H1 (cell line): Measurements from ENCODE around the gene DOCK1. TPM values are rescaled to one million over a fixed set of nuclear protein-coding genes. Genes with fewer than 3 reads are reported as not detected.

Experiments used
- CTCF ChIA-PET: fragments of 300-600 bp; sonication (Branson Sonifier 250); formaldehyde crosslinking; loops from one replicate; lab custom pipeline; 2021; ENCODE audit not compliant: partially characterized antibody; lab: Charles Lee
- POLR2A ChIA-PET: fragments of 300-600 bp; sonication (Branson Sonifier 250); formaldehyde crosslinking; loops from one replicate; lab custom pipeline; 2021; ENCODE audit warnings: inconsistent platforms; ENCODE audit not compliant: partially characterized antibody; lab: Charles Lee
- DNase-seq, 2 experiments: peaks; one replicate each; pipeline versions ENCODE4 v3.0.0 to v3.0.0-alpha.2; 2010 to 2022; ENCODE audit warnings: low spot score in 2 of 2, low read depth in 1 of 2, mixed read lengths in 1 of 2
- FAIRE-seq: peaks from 2 replicates; lab custom pipeline; 2011; peaks lifted over from hg19 to GRCh38; lab: Jason Lieb, UNC
- H2AFZ ChIP-seq: 2 replicates; pipeline ENCODE4 v1.8.1; 2012; ENCODE audit warnings: low read length, inconsistent platforms
- H2AK5ac ChIP-seq: 2 replicates; pipeline ENCODE4 v1.6.1; 2013; ENCODE audit warnings: low read depth, low read length
- H2BK120ac ChIP-seq: replicated peaks from 2 replicates; pipeline ENCODE3; 2013; ENCODE audit warnings: low read depth, low read length, inconsistent platforms
- H2BK12ac ChIP-seq: 2 replicates; pipeline ENCODE4 v1.6.1; 2013; ENCODE audit warnings: low read depth, low read length
- H2BK15ac ChIP-seq: 2 replicates; pipeline ENCODE4 v1.6.1; 2013; ENCODE audit warnings: low read length
- H2BK20ac ChIP-seq: 2 replicates; pipeline ENCODE4 v1.6.1; 2013; ENCODE audit warnings: low read length
- H2BK5ac ChIP-seq: 2 replicates; pipeline ENCODE4 v1.6.1; 2013; ENCODE audit warnings: low read depth, low read length
- H3K14ac ChIP-seq: 2 replicates; pipeline ENCODE4 v1.6.1; 2013; ENCODE audit warnings: inconsistent platforms; ENCODE audit not compliant: insufficient read length
- H3K18ac ChIP-seq: 2 replicates; pipeline ENCODE4 v1.6.1; 2013; ENCODE audit warnings: low read length; ENCODE audit errors: extremely low read depth
- H3K23ac ChIP-seq: 2 replicates; pipeline ENCODE4 v1.6.1; 2013; ENCODE audit warnings: inconsistent platforms; ENCODE audit not compliant: insufficient read length
- H3K23me2 ChIP-seq: 2 replicates; pipeline ENCODE4 v1.6.1; 2013; ENCODE audit warnings: low read depth, low read length
- H3K27ac ChIP-seq: 2 replicates; pipeline ENCODE4 v1.6.1; 2011; ENCODE audit warnings: low read depth, low read length, inconsistent platforms
- H3K27me3 ChIP-seq, 4 experiments: replicated peaks in 1 of 4; 1 replicate in 1 of 4; 2 replicates in 3 of 4; pipeline versions ENCODE4 v1.6.1 to v1.8.1; 2011 to 2013; ENCODE audit warnings: low read length in 3 of 4, mild to moderate bottlenecking in 3 of 4, inconsistent platforms in 2 of 4, mixed read lengths in 2 of 4, moderate library complexity in 1 of 4; ENCODE audit not compliant: control insufficient read depth in 3 of 4, insufficient read depth in 3 of 4; ENCODE audit errors: extremely low read depth in 1 of 4
- H3K36me3 ChIP-seq, 4 experiments: 2 replicates each; pipeline versions ENCODE4 v1.6.1 to v1.8.1; 2011 to 2013; ENCODE audit warnings: mild to moderate bottlenecking in 4 of 4, low read length in 3 of 4, moderate library complexity in 2 of 4, control low read depth in 1 of 4, inconsistent platforms in 1 of 4; ENCODE audit not compliant: insufficient read depth in 4 of 4, control insufficient read depth in 2 of 4
- H3K4ac ChIP-seq: replicated peaks from 2 replicates; pipeline ENCODE3; 2013; ENCODE audit warnings: low read length, low read depth, mixed read lengths, inconsistent platforms; ENCODE audit not compliant: insufficient read length
- H3K4me1 ChIP-seq, 4 experiments: replicated peaks in 1 of 4; 1 replicate in 1 of 4; 2 replicates in 3 of 4; pipeline versions ENCODE4 v1.6.1 to v1.8.1; 2011 to 2013; ENCODE audit warnings: low read length in 3 of 4, inconsistent platforms in 2 of 4, mixed read lengths in 1 of 4; ENCODE audit not compliant: insufficient read depth in 4 of 4, control insufficient read depth in 3 of 4
- H3K4me2 ChIP-seq, 2 experiments: 2 replicates each; pipeline versions ENCODE4 v1.6.1 to v1.8.1; 2011 to 2013; ENCODE audit warnings: low read depth in 2 of 2, low read length in 2 of 2, control low read depth in 1 of 2, inconsistent platforms in 1 of 2, mild to moderate bottlenecking in 1 of 2; ENCODE audit not compliant: insufficient read depth in 1 of 2
- H3K4me3 ChIP-seq, 4 experiments: fragments of 200-600, 300-600 bp in 1 of 4; sonication (generic), shearing (Covaris generic), sonication (Bioruptor Twin) in 1 of 4; 2 replicates each; pipeline versions ENCODE4 v1.5.1 to v1.8.1; 2011 to 2016; ENCODE audit warnings: low read length in 4 of 4, low read depth in 3 of 4, control low read depth in 2 of 4, inconsistent platforms in 2 of 4, mild to moderate bottlenecking in 2 of 4, mixed read lengths in 1 of 4, moderate library complexity in 1 of 4; ENCODE audit not compliant: insufficient read depth in 2 of 4; ENCODE audit errors: extremely low read depth in 1 of 4
- H3K56ac ChIP-seq: replicated peaks from 2 replicates; pipeline ENCODE3; 2013; ENCODE audit warnings: low read depth, mild to moderate bottlenecking, mixed read lengths, low read length, inconsistent platforms; ENCODE audit not compliant: insufficient read length
- H3K79me1 ChIP-seq: 2 replicates; pipeline ENCODE4 v1.6.1; 2013; ENCODE audit warnings: low read depth, low read length, control low read depth
- H3K79me2 ChIP-seq, 2 experiments: 2 replicates each; pipeline versions ENCODE4 v1.6.1 to v1.8.1; 2012 to 2013; ENCODE audit warnings: low read length in 2 of 2, mild to moderate bottlenecking in 2 of 2, inconsistent platforms in 1 of 2; ENCODE audit not compliant: insufficient read depth in 2 of 2, control insufficient read depth in 1 of 2
- H3K9ac ChIP-seq, 4 experiments: replicated peaks in 1 of 4; 1 replicate in 1 of 4; 2 replicates in 3 of 4; pipeline versions ENCODE4 v1.6.1 to v1.8.1; 2011 to 2013; ENCODE audit warnings: low read depth in 3 of 4, low read length in 3 of 4, control low read depth in 2 of 4, mild to moderate bottlenecking in 2 of 4, moderate library complexity in 2 of 4, inconsistent platforms in 1 of 4; ENCODE audit errors: extremely low read depth in 1 of 4
- H3K9me3 ChIP-seq, 2 experiments: 2 replicates each; pipeline versions ENCODE4 v1.6.1 to v1.8.1; 2012 to 2013; ENCODE audit warnings: mild to moderate bottlenecking in 2 of 2, moderate library complexity in 2 of 2, control low read depth in 1 of 2, inconsistent platforms in 1 of 2, low read depth in 1 of 2, low read length in 1 of 2, mixed read lengths in 1 of 2; ENCODE audit not compliant: insufficient read depth in 2 of 2
- H4K20me1 ChIP-seq, 2 experiments: replicated peaks in 1 of 2; 2 replicates each; pipeline versions ENCODE3 to v1.8.1; 2011 to 2013; ENCODE audit warnings: inconsistent platforms in 2 of 2, low read length in 2 of 2, mild to moderate bottlenecking in 1 of 2; ENCODE audit not compliant: insufficient read depth in 2 of 2, control insufficient read depth in 1 of 2
- H4K5ac ChIP-seq: 2 replicates; pipeline ENCODE4 v1.6.1; 2013; ENCODE audit warnings: low read length, low read depth, mixed read lengths, inconsistent platforms; ENCODE audit not compliant: insufficient read length
- H4K8ac ChIP-seq: 2 replicates; pipeline ENCODE4 v1.8.0; 2013; ENCODE audit warnings: mild to moderate bottlenecking, moderate library complexity, low read length, inconsistent platforms; ENCODE audit not compliant: insufficient read depth; ENCODE audit errors: extremely low read depth
- H4K91ac ChIP-seq: replicated peaks from 2 replicates; pipeline ENCODE3; 2013; ENCODE audit warnings: low read length, mixed read lengths, inconsistent platforms; ENCODE audit not compliant: insufficient read length
- ASH2L ChIP-seq: fragments of 200-600, 300-600 bp; sonication (generic); IDR thresholded peaks from one replicate; pipeline ENCODE4 v1.7.1; 2017; ENCODE audit warnings: low read length
- ATF2 ChIP-seq: IDR thresholded peaks from 2 replicates; pipeline ENCODE4 v1.6.1; 2012; ENCODE audit warnings: low read length, inconsistent platforms
- SIN3A ChIP-seq, 2 experiments: IDR thresholded peaks in 1 of 2; conservative IDR thresholded peaks in 1 of 2; 2 replicates each; pipeline ENCODE4 v1.6.1; 2011 to 2012; ENCODE audit warnings: low read length in 2 of 2, improper control_type of control experiment in 1 of 2, low read depth in 1 of 2, mild to moderate bottlenecking in 1 of 2
- polyA plus RNA-seq, 7 experiments: library from polyadenylated mRNA; depleted of rRNA in 3 of 7; stranded (reverse) in 5 of 7; unstranded in 2 of 7; fragments of >200 nt in 5 of 7; fragments of 200-250 nt in 2 of 7; gene quantifications; 1 replicate in 5 of 7; 2 replicates in 1 of 7; 4 replicates in 1 of 7; pipeline versions ENCODE4 v1.2.1 to v1.2.3, GENCODE V29; 2011 to 2013; ENCODE audit warnings: missing spikeins in 2 of 7, mixed read lengths in 2 of 7
- total RNA-seq: library from RNA; stranded (reverse); fragmentation: NEBNext Ultra II Directional; extraction: Animal tissue kit (Norgen Biotek cat#: 25700); gene quantifications from 2 replicates; pipeline ENCODE4 v1.2.1, GENCODE V29; 2021

Gene DOCK1
- total and polyA plus RNA-seq, 2 of the 8 experiments (the other 6 are each of a cell fraction or from before 2014, with no cell fraction given) = 11.6 to 53.0 TPM

GRCh38 chr10:127118034-127118433, 212.8 kb downstream of the DOCK1 start:
- no peak overlapping the region for H2BK120ac ChIP-seq

More at GRCh38 chr10:127118034-127118433, 212.8 kb downstream of the DOCK1 start:
- Histone ChIP-seq H3K56ac (no peak overlapping the region), H3K23ac (no peak overlapping the region), H3K36me3 (peaks cover 0 to 2% (median 0%) of the 10 kb centered on the region in 4 experiments; a peak in 2 of 8 replicates), H4K8ac (no peak overlapping the region), H3K23me2 (no peaks in the 10 kb centered on the region), H3K79me1 (no peaks in the 10 kb centered on the region), H3K14ac (no peak overlapping the region), H2BK5ac (no peak overlapping the region), H2AFZ (no peak overlapping the region), H2AK5ac (no peak overlapping the region), H3K79me2 (no peaks in the 10 kb centered on the region), H3K4me2 (no peak overlapping the region), H3K9me3 (no peaks in the 10 kb centered on the region), H2BK20ac (no peak overlapping the region), H2BK12ac (no peak overlapping the region), H3K27ac (no peak overlapping the region), H4K5ac (no peak overlapping the region), H3K4ac (no peak overlapping the region), H3K4me1 (no peaks in the 10 kb centered on the region)
- no peak for DNase-seq
- no peak for TF ChIP-seq SIN3A (conservative IDR thresholded peaks at IDR 0.05 in 1 of 2, IDR thresholded peaks at IDR 0.05 in 1 of 2; ENCODE audit: low read depth in 1 of 2, low read length in 2 of 2)
- no peak for TF ChIP-seq ASH2L
- TF ChIP-seq ATF2 = no peak
- TF ChIP-seq, all 59 proteins: peak for 0
- no peak for FAIRE-seq
- POLR2A ChIA-PET = no interaction called here
- no peaks in the 10 kb centered on the region for H3K27me3 ChIP-seq
- H3K4me3 ChIP-seq = no peak overlapping the region
- no peak overlapping the region for H3K18ac ChIP-seq
- H2BK15ac ChIP-seq = no peak overlapping the region
- H4K91ac ChIP-seq = no peak overlapping the region
- CTCF ChIA-PET = no interaction called here
- H3K9ac ChIP-seq = no peak overlapping the region
- H4K20me1 ChIP-seq = peaks cover 2 to 3% of the 10 kb centered on the region in 2 experiments
